GM19351 (cell line): ENCODE measurements around the gene HGD.
"Not testable (repeated sequence)": the region's sequence is repeated elsewhere in the genome, so short reads cannot be mapped to it uniquely, and the experiment has no call there.

Source experiments
- ATAC-seq: cut with Tn5 transposase; IDR thresholded peaks from one replicate; pipeline ENCODE4 v1.9.1; 2021; ENCODE audit warnings: mild to moderate bottlenecking, moderate library complexity; ENCODE audit not compliant: unreplicated experiment

Gene HGD

GRCh38 chr3:120680193-120680894, 1.7 kb downstream of the HGD start:
- no peak for ATAC-seq

GRCh38 chr3:120678984-120679383, 3.1 kb downstream of the HGD start:
- peak; percentile 64 for ATAC-seq

GRCh38 chr3:120678331-120678947, 3.6 kb downstream of the HGD start:
- ATAC-seq, result peak; percentile 73

- ATAC-seq, result not testable (repeated sequence)
Measured at GRCh38 chr3:120677193-120677592, 4.8 kb downstream of the HGD start.

GRCh38 chr3:120673116-120673515, 8.9 kb downstream of the HGD start:
- ATAC-seq, result no peak

- ATAC-seq, result no peak
Measured at GRCh38 chr3:120670576-120670975, 11.5 kb downstream of the HGD start.

- no peak for ATAC-seq
Measured at GRCh38 chr3:120664926-120665325, 17.1 kb downstream of the HGD start.

GRCh38 chr3:120661945-120662344, 20.1 kb downstream of the HGD start:
- no peak for ATAC-seq

GRCh38 chr3:120661106-120661905, 20.7 kb downstream of the HGD start:
- no peak for ATAC-seq

- no peak for ATAC-seq
Measured at GRCh38 chr3:120659834-120660233, 22.2 kb downstream of the HGD start.

- ATAC-seq, result no peak
Measured at GRCh38 chr3:120659285-120659684, 22.8 kb downstream of the HGD start.

GRCh38 chr3:120652896-120653545, 29.0 kb downstream of the HGD start:
- ATAC-seq, result no peak

GRCh38 chr3:120652281-120652680, 29.8 kb downstream of the HGD start:
- no peak for ATAC-seq

- ATAC-seq, result no peak
Measured at GRCh38 chr3:120650311-120650710, 31.7 kb downstream of the HGD start.

- ATAC-seq, result no peak
Measured at GRCh38 chr3:120649830-120650233, 32.2 kb downstream of the HGD start.

- no peak for ATAC-seq
Measured at GRCh38 chr3:120648290-120648689, 33.7 kb downstream of the HGD start.

- no peak for ATAC-seq
Measured at GRCh38 chr3:120646771-120647432, 35.1 kb downstream of the HGD start.

GRCh38 chr3:120645083-120645845, 36.8 kb downstream of the HGD start:
- no peak for ATAC-seq

- ATAC-seq, result no peak
Measured at GRCh38 chr3:120642368-120642948, 39.6 kb downstream of the HGD start.
